ENCODE measurements around the gene TRIO.
A peak's percentile ranks its signal among the peaks of the same experiment; 100 is the strongest.

TRIO gene

GRCh38 chr5:14270209-14270702, 127.1 kb downstream of the TRIO start:
- TF ChIP-seq, protein P1, sequence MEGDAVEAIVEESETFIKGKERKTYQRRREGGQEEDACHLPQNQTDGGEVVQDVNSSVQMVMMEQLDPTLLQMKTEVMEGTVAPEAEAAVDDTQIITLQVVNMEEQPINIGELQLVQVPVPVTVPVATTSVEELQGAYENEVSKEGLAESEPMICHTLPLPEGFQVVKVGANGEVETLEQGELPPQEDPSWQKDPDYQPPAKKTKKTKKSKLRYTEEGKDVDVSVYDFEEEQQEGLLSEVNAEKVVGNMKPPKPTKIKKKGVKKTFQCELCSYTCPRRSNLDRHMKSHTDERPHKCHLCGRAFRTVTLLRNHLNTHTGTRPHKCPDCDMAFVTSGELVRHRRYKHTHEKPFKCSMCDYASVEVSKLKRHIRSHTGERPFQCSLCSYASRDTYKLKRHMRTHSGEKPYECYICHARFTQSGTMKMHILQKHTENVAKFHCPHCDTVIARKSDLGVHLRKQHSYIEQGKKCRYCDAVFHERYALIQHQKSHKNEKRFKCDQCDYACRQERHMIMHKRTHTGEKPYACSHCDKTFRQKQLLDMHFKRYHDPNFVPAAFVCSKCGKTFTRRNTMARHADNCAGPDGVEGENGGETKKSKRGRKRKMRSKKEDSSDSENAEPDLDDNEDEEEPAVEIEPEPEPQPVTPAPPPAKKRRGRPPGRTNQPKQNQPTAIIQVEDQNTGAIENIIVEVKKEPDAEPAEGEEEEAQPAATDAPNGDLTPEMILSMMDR (conservative IDR thresholded peaks at IDR 0.05; ENCODE audit: low read depth, low read length), result peak; percentile 84
- peak; percentile 83 for DNase-seq (ENCODE audit: low read depth)
- no peak overlapping the region for H3K4me3 ChIP-seq (ENCODE audit: low read depth, low read length)

DNA sequence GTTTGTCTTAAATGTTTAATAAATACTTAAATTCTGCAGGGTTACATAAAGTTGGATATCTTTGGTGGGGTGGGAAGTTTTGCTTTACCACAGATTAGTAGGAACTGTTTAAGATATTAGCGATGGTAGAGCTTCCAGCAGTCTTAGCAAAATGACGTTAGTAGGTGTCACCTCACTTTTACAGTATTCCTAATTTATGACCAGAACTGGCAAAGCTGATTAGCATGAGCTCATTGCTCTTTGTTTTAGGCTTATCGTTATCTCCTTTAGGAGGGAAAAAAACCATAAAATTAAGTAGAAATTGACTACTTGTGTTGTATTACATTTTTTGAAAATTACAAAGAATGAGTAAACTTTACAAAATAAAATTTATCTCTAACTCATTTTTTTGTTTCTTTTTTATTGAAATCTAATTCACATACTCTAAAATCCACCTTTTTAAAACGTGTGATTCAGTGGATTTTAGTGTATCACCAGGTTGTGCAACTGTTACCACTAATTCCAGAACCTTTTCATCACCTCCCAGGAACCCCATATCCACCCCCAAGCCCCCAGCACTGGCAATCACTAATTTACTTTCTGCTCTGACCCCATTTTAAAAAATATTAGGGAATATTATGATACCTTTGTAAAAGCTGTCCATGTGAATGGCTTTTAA, 129.5 kb downstream of the TRIO start:
- H3K4me3 ChIP-seq (ENCODE audit: low read depth, low read length), result no peak overlapping the region
- no peak for DNase-seq (ENCODE audit: low read depth)
- TF ChIP-seq, protein P1 (conservative IDR thresholded peaks at IDR 0.05; ENCODE audit: low read depth, low read length), result no peak

GRCh38 chr5:14273207-14273767, 130.1 kb downstream of the TRIO start:
- no peak overlapping the region for H3K4me3 ChIP-seq (ENCODE audit: low read depth, low read length)
- TF ChIP-seq, protein P1 (conservative IDR thresholded peaks at IDR 0.05; ENCODE audit: low read depth, low read length), result no peak
- DNase-seq (ENCODE audit: low read depth), result no peak

DNA sequence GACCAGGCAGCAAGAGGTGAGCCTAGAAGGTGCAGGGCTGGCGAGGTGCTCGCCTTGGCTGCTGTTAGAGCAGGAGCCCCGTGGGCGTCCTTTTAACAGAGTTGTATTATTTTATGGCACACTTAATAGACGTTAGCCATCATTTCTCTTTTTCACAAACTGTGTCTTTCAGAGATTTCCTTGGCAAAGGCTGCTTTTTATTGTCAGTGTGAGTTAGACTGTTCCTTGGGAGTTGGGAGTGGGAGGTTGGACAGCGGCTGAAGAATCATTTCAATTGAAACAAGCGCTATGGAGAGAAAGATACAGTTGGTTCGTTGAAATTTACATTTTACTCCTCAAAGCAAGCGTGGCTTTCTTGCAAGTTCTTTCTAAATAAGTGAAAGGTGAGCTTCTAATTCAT, 133.2 kb downstream of the TRIO start:
- no peak overlapping the region for H3K4me3 ChIP-seq (ENCODE audit: low read depth, low read length)
- DNase-seq (ENCODE audit: low read depth), result no peak
- TF ChIP-seq, protein P1 (conservative IDR thresholded peaks at IDR 0.05; ENCODE audit: low read depth, low read length), result no peak

DNA sequence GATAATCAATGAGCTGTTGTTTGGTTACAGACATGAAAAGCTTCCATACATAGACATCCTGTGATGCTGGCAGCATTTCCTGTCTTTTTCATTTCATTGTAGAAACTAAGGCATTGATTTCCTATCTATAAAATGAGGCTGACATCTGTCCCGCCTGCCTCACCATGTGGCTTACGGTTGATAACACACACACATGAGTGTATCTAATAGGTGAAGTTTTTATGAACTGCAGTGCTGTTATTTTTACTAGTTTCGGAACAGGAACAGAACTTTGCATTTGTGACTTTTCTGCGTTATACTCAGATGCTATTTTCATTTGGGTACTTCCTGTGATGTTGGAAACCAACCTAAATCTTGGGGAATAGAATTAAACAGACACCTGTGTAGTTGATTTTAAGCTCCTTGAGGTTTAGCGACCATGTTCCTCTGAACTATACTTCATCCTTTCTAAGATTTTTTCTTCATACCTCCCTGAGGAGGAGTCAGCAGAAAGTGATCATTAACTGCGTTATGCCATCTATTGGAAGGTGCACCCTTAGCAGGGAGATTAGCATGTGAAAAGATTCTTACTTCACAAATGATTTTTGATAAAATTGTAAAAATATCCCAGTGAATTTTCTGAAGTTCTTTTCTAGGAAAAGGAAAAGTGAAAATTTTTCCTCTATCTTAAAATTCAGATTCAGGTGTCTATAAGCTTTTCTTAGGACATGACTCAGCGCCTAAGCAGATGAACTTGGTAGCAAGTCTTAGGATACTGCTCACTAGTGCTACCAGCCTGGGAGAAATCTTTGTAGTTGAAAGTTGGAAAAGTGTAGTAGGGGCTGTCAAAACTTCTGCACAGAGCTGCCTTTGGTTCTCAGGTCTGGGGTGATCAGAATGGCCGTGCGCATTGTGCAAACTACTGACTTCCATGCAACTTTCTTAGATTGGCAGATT, 134.5 kb downstream of the TRIO start:
- TF ChIP-seq, protein P1 (conservative IDR thresholded peaks at IDR 0.05; ENCODE audit: low read depth, low read length), result no peak
- DNase-seq (ENCODE audit: low read depth), result no peak
- H3K4me3 ChIP-seq (ENCODE audit: low read depth, low read length), result no peak overlapping the region

- DNase-seq (ENCODE audit: low read depth), result no peak
- TF ChIP-seq, protein P1 (conservative IDR thresholded peaks at IDR 0.05; ENCODE audit: low read depth, low read length), result no peak
Measured at GRCh38 chr5:14280294-14280854, 137.2 kb downstream of the TRIO start.

More at GRCh38 chr5:14280294-14280854, 137.2 kb downstream of the TRIO start:
- no peak overlapping the region for H3K4me3 ChIP-seq (ENCODE audit: low read depth, low read length)

Measured in choroid plexus epithelial cell (primary cell).